HG02840 (cell line): Measurements from ENCODE around the gene FAM76A.
"Not testable (repeated sequence)": the region's sequence is repeated elsewhere in the genome, so short reads cannot be mapped to it uniquely, and the experiment has no call there.

Experiments
- ATAC-seq: cut with Tn5 transposase; IDR thresholded peaks from one replicate; pipeline ENCODE4 v1.9.1; 2021; ENCODE audit warnings: mild to moderate bottlenecking, moderate library complexity, moderate number of reproducible peaks; ENCODE audit not compliant: unreplicated experiment, low FRiP score

FAM76A gene

DNA sequence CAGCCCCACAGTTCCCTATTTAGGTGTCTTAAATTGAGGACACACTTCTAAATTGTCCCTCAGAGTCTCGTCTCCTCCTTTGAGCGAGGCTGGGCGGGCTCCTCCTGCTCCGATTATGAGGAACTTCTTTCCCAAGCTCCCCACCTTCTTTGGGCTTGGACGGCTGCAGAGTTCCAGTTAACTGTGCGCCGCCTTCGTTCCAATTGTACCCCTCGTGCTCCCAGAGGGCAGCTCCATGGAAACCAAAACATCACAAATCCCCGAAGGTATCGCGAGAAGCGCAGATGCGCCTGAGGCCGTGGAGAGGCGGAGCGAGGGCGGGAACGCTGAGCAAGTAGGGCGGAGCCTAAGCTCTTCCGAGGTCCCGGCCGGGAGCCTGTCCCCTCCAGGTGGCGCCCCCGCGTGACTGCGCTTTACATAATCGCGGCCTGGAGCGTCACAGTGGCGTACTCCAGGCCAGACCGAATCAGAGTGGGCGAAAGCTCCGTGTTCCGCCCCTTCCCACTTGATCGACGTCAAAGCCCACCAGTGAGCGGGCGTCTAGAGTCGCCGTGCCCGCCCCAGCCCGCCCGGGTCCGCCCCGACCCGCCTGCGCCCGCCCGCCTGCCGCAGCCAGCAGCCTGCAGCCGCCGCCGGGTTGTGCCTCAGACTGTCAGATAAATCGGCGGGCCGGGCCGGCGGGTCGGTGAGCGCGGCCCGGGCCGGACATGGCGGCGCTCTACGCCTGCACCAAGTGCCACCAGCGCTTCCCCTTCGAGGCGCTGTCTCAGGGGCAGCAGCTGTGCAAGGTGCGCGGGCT, at the start of gene FAM76A:
TSS of gene FAM76A (plus strand) at position 588 of the 799 bp plus-strand sequence. CDS start at position 708, 120 bp downstream.
- peak; percentile 94 for ATAC-seq

DNA sequence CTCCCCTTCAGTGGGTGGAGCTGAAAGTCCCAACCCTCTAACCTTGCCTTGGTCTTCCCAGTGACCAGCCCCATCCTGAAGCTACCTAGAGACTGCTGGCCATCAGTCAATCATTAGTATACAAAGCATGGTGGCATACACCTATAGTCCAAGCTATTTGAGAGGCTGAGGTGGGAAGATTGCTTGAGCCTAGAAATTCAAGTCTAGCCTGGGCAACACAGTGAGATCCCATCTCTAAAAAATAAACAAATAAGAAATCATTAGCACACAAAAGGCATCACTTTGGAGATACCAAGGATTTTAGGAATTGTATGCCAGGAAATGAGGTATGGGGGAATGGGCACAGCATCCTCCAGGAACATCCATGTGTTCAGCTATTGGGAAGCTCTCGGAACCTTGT, 49.4 kb upstream of the FAM76A start:
- no peak for ATAC-seq

DNA sequence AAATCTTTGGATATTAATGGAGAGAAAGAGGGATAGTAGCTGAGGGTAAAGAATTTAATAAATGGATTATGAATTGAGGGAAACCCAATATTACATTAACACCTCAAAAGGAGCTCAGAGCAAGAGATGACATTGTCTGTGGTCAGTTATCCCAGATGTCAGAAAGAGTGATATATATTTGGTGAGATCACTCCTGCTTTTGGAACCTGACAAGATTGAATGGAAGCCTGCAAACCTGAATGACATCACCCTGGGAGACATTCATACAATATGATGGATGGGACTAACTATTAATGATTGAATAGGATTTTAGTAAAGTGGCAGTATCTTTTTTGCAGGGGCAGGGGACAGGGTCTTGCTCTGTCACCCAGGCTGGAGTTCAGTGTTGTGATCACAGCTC, 47.0 kb upstream of the FAM76A start:
- no peak for ATAC-seq

DNA sequence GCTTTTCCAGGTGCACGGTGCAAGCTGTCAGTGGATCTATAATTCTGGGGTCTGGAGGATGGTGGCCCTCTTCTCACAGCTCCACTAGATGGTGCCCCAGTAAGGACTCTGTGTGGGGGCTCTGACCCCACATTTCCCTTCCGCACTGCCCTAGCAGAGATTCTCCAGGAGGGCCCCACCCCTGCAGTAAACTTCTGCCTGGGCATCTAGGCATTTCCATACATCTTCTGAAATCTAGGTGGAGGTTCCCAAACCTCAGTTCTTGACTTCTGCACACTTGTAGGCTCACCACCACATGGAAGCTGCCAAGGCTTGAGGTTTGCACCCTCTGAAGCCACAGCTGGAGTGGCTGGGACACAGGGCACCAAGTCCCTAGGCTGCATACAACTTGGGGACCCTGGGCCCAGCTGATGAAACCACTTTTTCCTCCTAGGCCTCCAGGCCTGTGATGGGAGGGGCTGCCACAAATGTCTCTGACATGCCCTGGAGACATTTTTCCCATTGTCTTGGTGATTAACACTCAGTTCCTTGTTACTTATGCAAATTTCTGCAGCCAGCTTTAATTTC, 45.5 kb upstream of the FAM76A start:
- not testable (repeated sequence) for ATAC-seq

DNA sequence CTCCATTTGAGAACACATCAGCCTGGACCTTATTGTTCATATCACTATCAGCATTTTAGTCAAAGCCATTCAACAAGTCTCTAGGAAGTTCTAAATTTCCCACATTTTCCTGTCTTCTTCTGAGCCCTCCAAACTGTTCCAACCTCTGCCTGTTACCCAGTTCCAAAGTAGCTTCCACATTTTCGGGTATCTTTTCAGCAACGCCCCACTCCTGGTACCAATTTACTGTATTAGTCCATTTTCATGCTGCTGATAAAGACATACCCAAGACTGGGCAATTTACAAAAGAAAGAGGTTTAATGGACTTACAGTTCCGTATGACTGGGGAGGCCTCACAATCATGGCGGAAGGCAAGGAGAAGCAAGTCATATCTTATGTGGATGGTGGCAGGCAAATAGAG, 44.2 kb upstream of the FAM76A start:
- ATAC-seq, result not testable (repeated sequence)

DNA sequence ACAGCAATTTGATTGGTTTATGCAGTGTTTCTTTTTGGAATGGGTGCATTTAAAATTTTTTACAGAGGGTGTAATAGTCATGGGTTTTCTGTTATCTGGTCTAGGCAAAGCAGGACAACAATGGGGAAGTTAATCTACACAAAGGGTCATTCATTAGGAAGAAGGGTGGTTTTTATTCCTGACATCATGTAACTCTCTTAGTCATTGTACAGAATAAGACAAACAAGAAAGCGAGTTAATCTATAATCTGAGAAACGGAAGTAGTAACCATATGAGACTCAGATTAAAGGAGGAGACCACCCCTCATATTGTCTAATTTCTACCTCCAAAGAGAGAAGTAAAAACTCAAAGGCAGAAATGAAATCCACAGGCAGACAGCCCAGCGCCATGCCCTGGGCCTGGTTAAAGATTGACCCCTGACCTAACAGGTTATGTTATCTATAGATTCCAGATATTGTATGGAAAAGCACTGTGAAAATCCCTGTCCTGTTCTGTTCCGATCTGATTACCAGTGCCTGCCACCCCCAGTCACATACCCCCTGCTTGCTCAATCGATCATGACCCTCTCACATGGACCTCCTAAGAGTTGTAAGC, 43.3 kb upstream of the FAM76A start:
- ATAC-seq, result no peak

DNA sequence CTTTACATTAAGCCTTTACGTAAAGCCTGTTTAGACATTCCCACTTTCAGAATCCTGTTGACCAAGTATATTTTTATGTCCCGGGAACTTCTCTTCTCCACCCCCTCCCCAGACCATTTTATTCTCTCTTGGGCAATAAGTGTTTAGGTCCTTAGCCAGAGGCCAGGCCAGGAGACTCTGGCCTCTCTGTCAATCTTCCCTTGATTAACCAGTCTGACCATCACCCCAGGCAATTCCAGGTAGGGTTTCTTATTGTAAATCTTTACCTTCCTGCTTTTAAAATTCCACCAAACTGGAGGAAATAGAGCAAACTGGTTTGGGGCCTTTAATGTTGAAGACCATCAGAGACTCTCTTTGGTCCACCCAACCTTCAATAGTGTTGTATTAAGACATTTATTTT, 41.6 kb upstream of the FAM76A start:
- ATAC-seq, result no peak

DNA sequence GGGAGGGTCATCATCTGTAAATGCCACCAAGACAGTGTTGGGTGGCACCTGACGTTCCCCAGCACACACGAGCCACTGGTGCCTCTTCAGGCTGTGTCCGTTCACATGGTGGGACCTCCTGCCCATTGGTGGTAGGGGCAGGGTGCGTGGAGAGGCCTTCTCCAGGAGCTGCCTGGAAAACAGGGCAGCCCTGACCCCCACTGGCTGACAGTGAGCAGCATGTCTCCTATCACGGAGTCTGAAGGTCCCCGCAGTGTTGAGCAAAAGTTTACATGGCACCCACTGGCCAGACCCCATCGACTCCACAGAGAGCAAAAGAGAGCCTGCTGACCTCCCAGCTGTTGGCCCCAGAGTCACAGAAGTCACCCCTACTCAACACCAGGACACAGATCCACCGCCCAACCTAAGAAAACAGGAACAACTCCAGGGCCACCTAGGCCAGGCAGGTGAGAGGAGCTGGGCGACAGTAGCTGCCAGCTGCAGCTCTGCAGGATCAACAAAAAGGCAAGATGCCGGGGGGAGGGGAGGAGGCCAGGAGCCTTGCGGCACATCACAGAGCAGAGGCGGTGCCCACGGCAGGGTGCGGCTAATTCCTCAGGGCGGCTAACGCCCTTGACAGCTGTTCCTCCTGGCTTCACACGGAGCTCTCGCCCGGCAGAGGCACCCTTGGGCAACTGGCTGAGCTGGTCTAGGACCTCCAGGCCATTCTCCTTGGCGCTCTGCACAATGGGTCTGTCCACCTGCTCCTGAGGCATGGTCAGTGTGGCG, 39.4 kb upstream of the FAM76A start:
- ATAC-seq, result no peak

DNA sequence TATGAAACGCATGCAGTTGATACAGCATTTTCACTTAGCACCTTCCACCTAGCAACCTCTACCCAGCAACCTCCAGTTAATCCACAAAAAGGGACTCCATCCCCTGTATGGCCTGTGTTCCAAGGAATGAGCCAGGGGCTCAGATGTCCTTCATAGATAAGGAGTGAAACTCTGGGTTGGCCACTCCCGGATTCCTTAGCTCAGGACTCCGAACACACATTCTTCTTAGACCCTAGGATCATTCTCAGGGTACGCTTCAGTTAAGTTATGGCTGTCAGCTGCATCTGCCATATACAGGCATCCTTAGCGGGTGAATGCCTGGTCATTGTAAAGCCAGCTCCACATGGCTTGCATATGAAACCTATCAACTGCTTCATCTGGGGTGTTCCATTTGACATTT, 37.9 kb upstream of the FAM76A start:
- no peak for ATAC-seq

DNA sequence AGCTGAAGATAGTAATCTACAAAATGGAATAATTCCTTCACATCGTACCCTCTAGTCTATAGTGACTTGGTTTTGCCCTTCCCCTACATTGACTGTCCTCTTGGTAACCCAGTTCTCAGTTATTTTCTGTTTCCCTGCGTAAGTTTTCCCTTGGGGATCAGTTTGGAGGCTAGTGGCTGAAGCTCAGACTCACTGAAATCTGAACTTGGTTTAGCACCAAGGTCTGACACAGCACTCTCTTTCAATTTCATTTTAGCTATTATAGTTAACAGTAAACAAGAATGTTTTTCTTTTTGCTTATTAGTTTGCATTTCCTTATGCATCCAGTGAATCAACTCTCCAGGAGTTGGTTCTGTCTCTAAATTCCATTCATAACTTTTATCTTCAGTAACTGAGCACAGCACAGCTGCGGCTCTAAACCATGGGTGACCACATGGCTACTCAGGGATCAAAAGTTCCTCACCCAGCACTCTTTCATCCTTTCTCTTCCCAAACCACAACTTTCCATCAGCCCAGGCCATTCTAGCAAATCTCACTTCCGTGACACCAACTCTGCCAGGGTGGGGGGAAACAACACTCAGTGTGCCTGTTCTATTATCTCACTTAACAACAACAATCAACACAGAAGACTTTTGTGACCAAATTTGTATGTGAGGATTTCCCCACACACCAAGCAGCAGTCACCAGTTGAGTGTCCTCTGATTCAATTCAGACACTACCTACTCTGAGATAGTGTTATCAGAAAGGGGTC, 36.2 kb upstream of the FAM76A start:
- no peak for ATAC-seq

DNA sequence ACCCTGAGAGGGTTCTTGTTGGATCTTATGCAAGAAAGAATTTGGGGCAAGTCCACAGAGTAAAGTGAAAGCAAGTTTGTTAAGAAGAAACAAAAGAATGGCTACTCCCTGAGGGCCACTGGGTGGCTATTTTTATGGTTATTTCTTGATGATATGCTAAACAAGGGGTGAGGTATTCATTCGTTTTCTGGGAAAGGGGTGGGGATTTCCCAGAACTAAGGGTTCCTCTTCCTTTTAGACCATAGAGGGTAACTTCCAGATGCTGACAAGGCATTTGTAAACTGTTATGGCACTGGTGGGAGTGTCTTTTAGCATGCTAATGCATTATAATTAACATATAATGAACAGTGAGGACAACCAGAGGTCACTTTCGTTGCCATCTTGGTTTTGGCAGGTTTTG, 35.6 kb upstream of the FAM76A start:
- ATAC-seq, result no peak

DNA sequence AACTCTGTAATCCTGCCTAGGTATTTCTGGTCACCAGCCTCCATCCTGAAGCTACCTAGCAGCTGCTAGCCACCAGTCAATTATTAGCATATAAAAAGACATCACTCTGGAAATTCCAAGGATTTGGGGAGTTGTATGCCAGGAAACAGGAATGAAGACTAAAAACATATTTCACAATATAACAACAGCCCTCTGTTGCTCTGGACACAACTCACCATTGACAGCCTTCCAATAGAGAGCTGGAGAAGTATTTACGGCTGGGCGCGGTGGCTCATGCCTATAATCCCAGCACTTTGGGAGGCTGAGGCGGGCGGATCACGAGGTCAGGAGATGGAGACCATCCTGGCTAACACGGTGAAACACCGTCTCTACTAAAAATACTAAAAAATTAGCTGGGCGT, 28.9 kb upstream of the FAM76A start:
- not testable (repeated sequence) for ATAC-seq

DNA sequence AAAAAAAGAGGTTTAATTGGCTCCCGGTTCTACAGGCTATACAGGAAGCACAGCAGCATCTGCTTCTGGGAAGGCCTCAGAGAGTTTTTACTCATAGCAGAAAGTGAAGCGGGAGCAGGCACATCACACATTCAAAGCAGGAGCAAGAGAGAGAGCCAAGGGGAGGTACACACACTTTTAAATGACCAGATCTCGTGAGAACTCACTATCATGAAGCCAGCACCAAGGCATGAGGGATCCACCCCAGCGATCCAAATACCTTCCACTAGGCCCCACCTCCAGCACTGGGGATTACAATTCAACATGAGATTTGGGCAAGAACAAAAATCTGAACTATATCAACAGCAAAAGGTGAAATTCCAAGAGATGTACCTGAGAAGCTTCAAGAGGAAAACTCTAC, 20.8 kb upstream of the FAM76A start:
- ATAC-seq, result no peak

DNA sequence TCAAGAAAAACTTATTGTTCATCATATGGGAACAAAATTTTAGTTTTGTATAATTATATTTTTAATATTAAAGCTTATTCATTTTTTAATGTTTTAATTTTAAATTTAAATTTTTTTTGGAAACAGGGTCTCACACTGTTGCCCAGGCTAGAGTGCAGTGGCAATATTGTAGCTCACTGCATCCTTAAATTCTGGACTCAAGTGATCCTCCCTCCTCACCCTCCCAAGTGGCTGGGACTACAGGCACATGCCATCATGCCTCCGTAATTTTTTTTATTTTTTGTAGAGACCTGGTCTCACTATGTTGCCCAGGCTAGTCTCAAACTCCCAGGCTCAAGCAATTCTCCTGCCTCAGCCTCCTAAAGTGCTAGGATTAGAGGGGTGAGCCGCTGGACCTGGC, 20.2 kb upstream of the FAM76A start:
- no peak for ATAC-seq

DNA sequence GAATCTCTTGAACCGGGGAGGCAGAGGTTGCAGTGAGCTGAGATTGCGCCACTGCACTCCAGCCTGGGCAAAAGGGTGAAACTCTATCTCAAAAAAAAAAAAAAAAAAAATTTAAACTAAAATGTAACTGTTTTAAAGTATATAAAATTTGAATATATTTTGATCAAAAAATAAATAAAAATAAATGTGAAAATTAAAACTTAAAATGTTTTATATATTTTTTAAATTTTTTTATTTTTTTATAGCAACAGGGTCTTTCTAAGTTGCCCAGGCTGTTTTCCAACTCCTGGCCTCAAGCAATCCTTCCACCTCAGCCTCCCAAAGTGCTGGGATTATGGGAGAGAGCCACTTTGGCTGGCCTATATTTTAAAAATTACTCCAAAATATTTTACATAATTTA, 15.2 kb upstream of the FAM76A start:
- ATAC-seq, result no peak

DNA sequence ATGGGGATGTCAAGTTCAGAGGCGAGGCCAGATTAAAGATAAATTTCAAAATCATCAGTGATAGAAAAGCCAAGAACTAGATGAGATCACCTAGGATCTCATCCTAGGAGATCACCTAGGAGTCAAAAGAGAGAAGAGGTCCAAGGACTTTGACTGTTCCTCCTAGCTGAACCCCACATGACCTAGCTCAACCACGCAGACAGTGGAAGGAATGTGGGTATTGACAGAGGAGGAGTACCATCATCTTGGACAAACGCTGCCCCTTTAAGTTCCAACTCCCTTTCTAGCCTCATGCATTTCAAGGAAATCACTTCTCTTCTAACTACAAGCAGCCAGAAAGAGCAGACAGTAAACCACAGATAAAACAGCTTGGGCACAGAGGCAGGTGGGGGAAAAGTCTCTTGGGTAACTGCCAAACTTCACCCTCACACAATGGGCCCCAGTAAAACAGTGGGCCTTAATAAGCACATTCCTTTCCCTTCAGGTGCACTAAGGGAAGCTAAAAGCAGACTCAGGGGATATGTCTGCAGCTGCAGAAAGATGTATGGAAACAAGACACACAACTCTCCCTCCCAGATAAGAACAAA, 12.5 kb upstream of the FAM76A start:
- ATAC-seq, result no peak

DNA sequence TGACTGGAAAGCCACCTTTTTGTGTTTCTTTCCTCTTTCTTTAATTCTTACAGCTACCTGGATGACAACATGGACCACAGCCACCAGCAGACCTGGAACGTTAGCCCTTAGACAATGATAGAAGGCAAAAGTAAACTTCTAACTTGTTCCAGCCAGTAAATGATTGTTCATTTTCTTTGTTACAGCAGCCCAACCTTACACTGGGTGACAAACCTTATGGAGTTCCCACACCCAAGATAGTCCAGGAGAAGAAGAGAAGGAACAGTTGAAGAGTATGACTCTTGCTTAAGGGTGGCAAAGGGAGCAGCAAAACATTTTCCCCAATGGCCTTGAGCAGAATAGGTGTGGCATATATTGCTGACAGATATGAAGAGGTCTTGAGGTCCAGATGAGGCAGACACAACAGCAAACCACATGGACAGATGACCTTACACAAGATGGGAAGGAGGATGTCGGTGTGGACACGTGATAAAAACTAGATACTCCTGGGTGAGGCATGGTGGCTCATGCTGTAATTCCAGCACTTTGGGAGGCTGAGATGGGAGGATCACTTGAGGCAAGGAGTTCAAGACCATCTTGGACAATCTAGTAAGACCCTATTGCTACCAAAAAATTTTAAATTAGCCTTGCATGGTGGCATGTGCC, 11.8 kb upstream of the FAM76A start:
- ATAC-seq, result no peak

DNA sequence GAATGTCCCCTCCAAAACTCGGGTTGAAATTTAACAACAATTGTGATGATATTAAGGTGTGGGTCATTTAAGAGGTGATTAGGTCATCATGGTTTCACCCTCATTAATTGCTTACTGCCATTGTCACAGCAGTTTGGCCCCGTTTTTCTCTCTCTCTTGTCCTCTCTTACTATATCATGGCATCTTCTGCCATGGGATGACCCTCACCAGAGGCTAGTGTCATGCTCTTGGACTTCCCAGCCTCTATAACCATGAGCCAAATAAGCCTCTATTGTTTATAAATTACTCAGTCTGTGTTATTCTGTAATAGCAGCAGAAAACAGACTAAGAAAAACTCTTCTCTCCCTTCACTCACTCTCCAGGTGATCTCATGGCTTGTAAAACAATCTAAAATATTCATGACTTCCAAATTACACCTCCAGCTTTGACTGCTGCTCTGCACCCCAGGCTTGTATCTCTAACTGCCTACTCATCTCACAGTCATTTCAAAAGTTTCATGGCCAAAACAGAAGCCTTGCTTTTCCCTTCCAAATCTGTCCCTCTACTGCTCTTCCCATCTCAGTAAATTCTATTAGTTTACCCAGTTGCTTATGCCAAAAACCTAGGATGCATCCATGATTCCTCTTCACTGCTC, 9.4 kb upstream of the FAM76A start:
- ATAC-seq, result no peak
